GM19328 (cell line): ENCODE measurements around the gene C4orf36.
"Not testable (repeated sequence)": the region's sequence is repeated elsewhere in the genome, so short reads cannot be mapped to it uniquely, and the experiment has no call there.

Experiments used
- ATAC-seq: cut with Tn5 transposase; IDR thresholded peaks from one replicate; pipeline ENCODE4 v1.9.1; 2021; ENCODE audit warnings: mild to moderate bottlenecking, moderate library complexity; ENCODE audit not compliant: unreplicated experiment

The C4orf36 gene

GRCh38 chr4:86917212-86918039 lies 25.2 kb upstream of the C4orf36 start:
- no peak for ATAC-seq

- no peak for ATAC-seq
Observed at GRCh38 chr4:86916392-86916791, 24.2 kb upstream of the C4orf36 start.

GRCh38 chr4:86910820-86911684 lies 18.8 kb upstream of the C4orf36 start:
- no peak for ATAC-seq

- ATAC-seq: no peak
Observed at GRCh38 chr4:86910369-86910768, 18.1 kb upstream of the C4orf36 start.

GRCh38 chr4:86909546-86910295 lies 17.5 kb upstream of the C4orf36 start:
- no peak for ATAC-seq

GRCh38 chr4:86908251-86908657 lies 16.0 kb upstream of the C4orf36 start:
- ATAC-seq: no peak

GRCh38 chr4:86901864-86902263 lies 9.6 kb upstream of the C4orf36 start:
- ATAC-seq: no peak

GRCh38 chr4:86898562-86898961 lies 6.3 kb upstream of the C4orf36 start:
- no peak for ATAC-seq

GRCh38 chr4:86896596-86896995 lies 4.4 kb upstream of the C4orf36 start:
- no peak for ATAC-seq

- peak; percentile 61 for ATAC-seq
Observed at GRCh38 chr4:86895692-86896488, 3.7 kb upstream of the C4orf36 start.

- no peak for ATAC-seq
Observed at GRCh38 chr4:86894455-86894854, 2.2 kb upstream of the C4orf36 start.

GRCh38 chr4:86893136-86893535 lies 914 bp upstream of the C4orf36 start:
- no peak for ATAC-seq

- ATAC-seq: peak; percentile 5
Observed at GRCh38 chr4:86892636-86892960, 376 bp upstream of the C4orf36 start.

GRCh38 chr4:86890790-86891189 lies 1.4 kb downstream of the C4orf36 start:
- no peak for ATAC-seq

- ATAC-seq: no peak
Observed at GRCh38 chr4:86879641-86880040, 12.6 kb downstream of the C4orf36 start.

GRCh38 chr4:86878640-86879039 lies 13.6 kb downstream of the C4orf36 start:
- ATAC-seq: no peak

GRCh38 chr4:86876894-86877685 lies 15.1 kb downstream of the C4orf36 start:
- no peak for ATAC-seq

GRCh38 chr4:86875436-86875835 lies 16.8 kb downstream of the C4orf36 start:
- not testable (repeated sequence) for ATAC-seq

GRCh38 chr4:86872135-86872534 lies 20.1 kb downstream of the C4orf36 start:
- ATAC-seq: no peak
